ENCODE results near the gene STUB1.

Gene STUB1

DNA sequence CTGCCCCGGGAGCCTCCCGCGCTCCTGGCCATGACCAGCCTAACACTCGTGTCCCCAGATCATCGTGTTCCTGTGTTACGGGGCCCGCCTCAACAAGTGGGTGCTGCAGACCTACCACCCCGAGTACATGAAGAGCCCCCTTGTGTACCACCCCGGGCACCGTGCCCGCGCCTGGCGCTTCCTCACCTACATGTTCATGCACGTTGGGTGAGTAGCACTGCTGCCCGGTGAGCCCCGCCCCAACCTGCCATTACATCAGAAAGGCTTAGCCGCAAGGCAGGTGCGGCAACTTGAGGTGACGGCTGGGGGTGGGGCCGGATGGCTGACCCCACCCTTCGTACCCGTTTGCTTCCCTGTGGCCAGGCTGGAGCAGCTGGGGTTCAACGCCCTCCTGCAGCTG, 3.3 kb upstream of the STUB1 start:
- H3K9ac ChIP-seq (ENCODE audit: low read depth, low read length), result no peak overlapping the region
- no peaks in the 10 kb centered on the region for H3K27me3 ChIP-seq (ENCODE audit: insufficient read depth, low read length, poor library complexity)
- no peak overlapping the region for H3K4me3 ChIP-seq (ENCODE audit: low read depth in 1 of 2, low read length in 2 of 2)
- H3K4me2 ChIP-seq (ENCODE audit: insufficient read depth, low read length), result no peak overlapping the region
- H4K20me1 ChIP-seq (ENCODE audit: insufficient read depth, low read length), result peaks cover 56% of the 10 kb centered on the region
- peaks cover 16% of the 10 kb centered on the region for H3K79me2 ChIP-seq (ENCODE audit: insufficient read depth, low read length)
- DNase-seq, result no peak
- no peaks in the 10 kb centered on the region for H3K9me3 ChIP-seq (ENCODE audit: insufficient read depth, low read length, severe bottlenecking)
- H3K27ac ChIP-seq (ENCODE audit: low read length), result no peak overlapping the region
- peaks cover 32% of the 10 kb centered on the region for H3K36me3 ChIP-seq (ENCODE audit: insufficient read depth, low read length)
- peaks cover 25% of the 10 kb centered on the region for H3K4me1 ChIP-seq (ENCODE audit: insufficient read depth, low read length)
- no peak for ATAC-seq (ENCODE audit: insufficient read depth, low read depth)
- H2AFZ ChIP-seq (ENCODE audit: low read depth, low read length), result no peak overlapping the region
- TF ChIP-seq, protein P1, sequence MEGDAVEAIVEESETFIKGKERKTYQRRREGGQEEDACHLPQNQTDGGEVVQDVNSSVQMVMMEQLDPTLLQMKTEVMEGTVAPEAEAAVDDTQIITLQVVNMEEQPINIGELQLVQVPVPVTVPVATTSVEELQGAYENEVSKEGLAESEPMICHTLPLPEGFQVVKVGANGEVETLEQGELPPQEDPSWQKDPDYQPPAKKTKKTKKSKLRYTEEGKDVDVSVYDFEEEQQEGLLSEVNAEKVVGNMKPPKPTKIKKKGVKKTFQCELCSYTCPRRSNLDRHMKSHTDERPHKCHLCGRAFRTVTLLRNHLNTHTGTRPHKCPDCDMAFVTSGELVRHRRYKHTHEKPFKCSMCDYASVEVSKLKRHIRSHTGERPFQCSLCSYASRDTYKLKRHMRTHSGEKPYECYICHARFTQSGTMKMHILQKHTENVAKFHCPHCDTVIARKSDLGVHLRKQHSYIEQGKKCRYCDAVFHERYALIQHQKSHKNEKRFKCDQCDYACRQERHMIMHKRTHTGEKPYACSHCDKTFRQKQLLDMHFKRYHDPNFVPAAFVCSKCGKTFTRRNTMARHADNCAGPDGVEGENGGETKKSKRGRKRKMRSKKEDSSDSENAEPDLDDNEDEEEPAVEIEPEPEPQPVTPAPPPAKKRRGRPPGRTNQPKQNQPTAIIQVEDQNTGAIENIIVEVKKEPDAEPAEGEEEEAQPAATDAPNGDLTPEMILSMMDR (IDR thresholded peaks at IDR 0.05; ENCODE audit: borderline replicate concordance, extremely low read depth, low read length, poor library complexity, severe bottlenecking), result no peak
- no peak for TF ChIP-seq EZH2 (IDR thresholded peaks at IDR 0.05; ENCODE audit: borderline replicate concordance, low read depth, low read length, severe bottlenecking)

DNA sequence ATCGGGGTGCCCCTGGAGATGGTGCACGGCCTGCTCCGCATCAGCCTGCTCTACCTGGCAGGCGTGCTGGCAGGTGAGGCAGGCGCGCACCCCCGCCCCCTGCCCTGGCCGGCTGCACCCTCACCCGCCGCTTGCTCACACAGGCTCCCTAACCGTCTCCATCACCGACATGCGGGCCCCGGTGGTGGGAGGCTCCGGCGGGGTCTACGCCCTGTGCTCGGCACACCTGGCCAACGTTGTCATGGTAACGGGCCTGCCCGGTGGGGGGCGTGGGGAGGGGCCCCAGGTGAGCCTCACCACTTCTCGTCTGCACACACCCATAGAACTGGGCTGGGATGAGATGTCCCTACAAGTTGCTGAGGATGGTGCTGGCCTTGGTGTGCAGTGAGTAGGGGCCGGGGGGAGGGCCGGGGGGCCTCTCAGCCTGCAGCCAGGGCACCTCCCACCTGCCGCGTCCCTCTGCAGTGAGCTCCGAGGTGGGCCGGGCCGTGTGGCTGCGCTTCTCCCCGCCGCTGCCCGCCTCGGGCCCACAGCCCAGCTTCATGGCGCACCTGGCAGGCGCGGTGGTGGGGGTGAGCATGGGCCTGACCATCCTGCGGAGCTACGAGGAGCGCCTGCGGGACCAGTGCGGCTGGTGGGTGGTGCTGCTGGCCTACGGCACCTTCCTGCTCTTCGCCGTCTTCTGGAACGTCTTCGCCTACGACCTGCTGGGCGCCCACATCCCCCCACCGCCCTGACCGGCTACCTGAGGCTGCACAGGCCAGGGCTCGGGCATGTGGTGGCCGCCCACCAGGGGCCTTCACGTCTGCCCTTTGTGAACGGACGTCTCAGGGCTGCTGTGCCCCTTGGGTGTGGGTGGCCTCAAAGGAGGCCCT, 2.7 kb upstream of the STUB1 start:
- H3K9ac ChIP-seq (ENCODE audit: low read depth, low read length), result no peak overlapping the region
- TF ChIP-seq, protein P1 (IDR thresholded peaks at IDR 0.05; ENCODE audit: borderline replicate concordance, extremely low read depth, low read length, poor library complexity, severe bottlenecking), result no peak
- no peak for TF ChIP-seq EZH2 (IDR thresholded peaks at IDR 0.05; ENCODE audit: borderline replicate concordance, low read depth, low read length, severe bottlenecking)
- peaks cover 22% of the 10 kb centered on the region for H3K79me2 ChIP-seq (ENCODE audit: insufficient read depth, low read length)
- H3K4me1 ChIP-seq (ENCODE audit: insufficient read depth, low read length), result peaks cover 32% of the 10 kb centered on the region
- no peak overlapping the region for H3K27ac ChIP-seq (ENCODE audit: low read length)
- no peaks in the 10 kb centered on the region for H3K27me3 ChIP-seq (ENCODE audit: insufficient read depth, low read length, poor library complexity)
- H4K20me1 ChIP-seq (ENCODE audit: insufficient read depth, low read length), result peaks cover 56% of the 10 kb centered on the region
- ATAC-seq (ENCODE audit: insufficient read depth, low read depth) (no peak), DNase-seq (no peak)
- H3K4me3 ChIP-seq (ENCODE audit: low read depth in 1 of 2, low read length in 2 of 2), result no peak overlapping the region
- H3K9me3 ChIP-seq (ENCODE audit: insufficient read depth, low read length, severe bottlenecking), result no peaks in the 10 kb centered on the region
- no peak overlapping the region for H3K4me2 ChIP-seq (ENCODE audit: insufficient read depth, low read length)
- H2AFZ ChIP-seq (ENCODE audit: low read depth, low read length), result no peak overlapping the region
- H3K36me3 ChIP-seq (ENCODE audit: insufficient read depth, low read length), result peaks cover 32% of the 10 kb centered on the region

DNA sequence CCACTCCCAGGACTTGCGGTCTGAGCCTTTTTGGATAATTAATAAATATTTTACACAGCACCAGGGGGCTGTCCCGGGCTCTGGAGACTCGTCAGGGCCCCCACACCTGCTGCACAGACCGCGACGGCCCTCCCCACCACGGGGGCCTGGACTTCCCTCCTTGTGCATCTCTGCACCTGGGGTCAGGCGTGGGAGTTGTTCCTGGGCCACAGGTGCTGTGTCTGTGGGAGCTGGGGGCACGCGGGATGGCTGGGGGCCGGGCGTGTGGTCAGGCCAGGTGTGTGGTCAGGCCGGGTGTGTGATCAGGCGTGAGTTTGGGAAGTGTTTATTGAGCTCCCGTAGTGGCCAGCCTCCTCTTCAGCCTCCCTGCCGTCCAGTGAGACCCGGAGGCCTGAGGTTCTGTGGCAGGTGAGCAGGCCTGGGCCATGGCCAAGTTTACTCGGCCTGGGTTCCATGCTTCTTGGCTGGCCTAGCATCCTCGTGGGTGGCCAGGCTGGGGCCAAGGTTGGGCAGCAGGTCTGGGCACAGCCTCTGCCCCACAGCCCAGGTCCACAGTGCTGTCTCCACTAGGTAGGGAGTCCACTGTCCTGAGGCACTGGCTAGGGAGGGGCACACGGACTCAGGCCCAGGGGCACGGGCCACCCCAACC, 1.9 kb upstream of the STUB1 start:
- ATAC-seq (ENCODE audit: insufficient read depth, low read depth), result no peak
- Histone ChIP-seq H3K9me3 (ENCODE audit: insufficient read depth, low read length, severe bottlenecking) (no peaks in the 10 kb centered on the region), H3K27ac (ENCODE audit: low read length) (no peak overlapping the region; the same call in 1 of the 2 replicates), H3K27me3 (ENCODE audit: insufficient read depth, low read length, poor library complexity) (no peaks in the 10 kb centered on the region), H3K4me2 (ENCODE audit: insufficient read depth, low read length) (no peak overlapping the region), H3K79me2 (ENCODE audit: insufficient read depth, low read length) (peaks cover 30% of the 10 kb centered on the region), H2AFZ (ENCODE audit: low read depth, low read length) (no peak overlapping the region), H3K4me1 (ENCODE audit: insufficient read depth, low read length) (peaks cover 40% of the 10 kb centered on the region), H4K20me1 (ENCODE audit: insufficient read depth, low read length) (peaks cover 57% of the 10 kb centered on the region), H3K4me3 (ENCODE audit: low read depth in 1 of 2, low read length in 2 of 2) (no peak overlapping the region), H3K9ac (ENCODE audit: low read depth, low read length) (no peak overlapping the region), H3K36me3 (ENCODE audit: insufficient read depth, low read length) (peaks cover 32% of the 10 kb centered on the region)
- TF ChIP-seq, protein P1 (IDR thresholded peaks at IDR 0.05; ENCODE audit: borderline replicate concordance, extremely low read depth, low read length, poor library complexity, severe bottlenecking), result no peak
- TF ChIP-seq EZH2 (IDR thresholded peaks at IDR 0.05; ENCODE audit: borderline replicate concordance, low read depth, low read length, severe bottlenecking), result no peak
- DNase-seq, result no peak

Measured in DND-41 (cell line).